Measurements from ENCODE around the gene DPYD. TPM values are rescaled to one million over a fixed set of nuclear protein-coding genes. Genes with fewer than 3 reads are reported as not detected.
A peak's percentile ranks its signal among the peaks of the same experiment; 100 is the strongest.

DPYD gene
- total and polyA plus RNA-seq, 9 of the 15 experiments (the other 6 are each of a cell fraction or from before 2014, with no cell fraction given): 0.03 to 0.25 (median 0.08) TPM; not detected in 2

DNA sequence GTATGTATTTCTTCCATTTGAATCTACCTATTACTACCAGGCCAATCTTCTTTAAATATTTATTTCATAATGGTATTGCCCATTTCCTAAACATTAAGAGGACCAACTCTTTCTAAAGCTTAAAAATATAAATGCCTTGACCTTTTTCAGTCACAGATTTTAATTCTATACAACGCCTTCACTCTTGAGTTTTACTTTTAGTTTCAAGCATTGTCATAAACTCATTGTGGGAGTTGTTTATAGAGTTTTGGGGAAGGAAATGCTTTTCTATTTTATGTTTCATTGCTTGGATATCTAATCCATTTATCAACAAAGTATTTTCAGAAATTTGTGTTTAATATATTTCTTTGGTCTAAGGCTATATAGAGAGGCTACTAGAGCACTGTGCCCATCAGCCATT is 155.8 kb downstream of the DPYD start:
- no peak for ATAC-seq
- Histone ChIP-seq H3K27me3 (ENCODE audit: control insufficient read depth in 2 of 2, insufficient read depth in 2 of 2, low read length in 2 of 2) (no peaks in the 10 kb centered on the region), H3K4me1 (replicated peaks in 1 of 2; ENCODE audit: control insufficient read depth in 2 of 2, insufficient read depth in 2 of 2, low read length in 2 of 2) (no peaks in the 10 kb centered on the region), H3K79me2 (ENCODE audit: control insufficient read depth, insufficient read depth, low read length) (no peaks in the 10 kb centered on the region), H3K27ac (ENCODE audit: extremely low read depth, low read depth, low read length) (no peak overlapping the region), H3K9me3 (replicated peaks; ENCODE audit: control insufficient read depth, insufficient read depth, low read depth, low read length) (no peaks in the 10 kb centered on the region), H3K36me3 (ENCODE audit: control insufficient read depth, insufficient read depth, low read length) (no peaks in the 10 kb centered on the region), H4K20me1 (replicated peaks; ENCODE audit: control insufficient read depth, insufficient read depth, low read length) (no peaks in the 10 kb centered on the region), H3K9ac (ENCODE audit: insufficient read depth in 1 of 2, low read depth in 2 of 2, low read length in 2 of 2) (no peak overlapping the region), H3K4me3 (no peak overlapping the region), H2AFZ (ENCODE audit: low read depth, low read length) (no peak overlapping the region), H3K4me2 (ENCODE audit: insufficient read depth, low read length) (no peak overlapping the region), H3K9me1 (ENCODE audit: control insufficient read depth, insufficient read depth, low read length) (no peaks in the 10 kb centered on the region)
- no TSS peak for BruUV-seq (replicated peaks)
- DNase-seq (ENCODE audit: extremely low read depth in 1 of 4, low spot score in 3 of 4): no peak
- FAIRE-seq: no peak
- in situ Hi-C loops (cut with MboI) (no loop called here), intact Hi-C loops (cut with micrococcal nuclease) (no loop called here)
- POLR2A ChIA-PET: no interaction called here
- TF ChIP-seq HMGN3 (IDR thresholded peaks at IDR 0.05; ENCODE audit: borderline replicate concordance, extremely low read depth, insufficient read length, low read depth, low read length): no peak
- no peak for TF ChIP-seq RCOR1 (IDR thresholded peaks at IDR 0.05; ENCODE audit: borderline replicate concordance in 1 of 2, low read depth in 2 of 2, low read length in 2 of 2)
- TF ChIP-seq SRF (CRISPR knock-in tag; IDR thresholded peaks at IDR 0.05): no peak
- CTCF ChIA-PET (ENCODE audit: low intra/inter-chr PET ratio): no interaction called here
- WGBS (ENCODE audit: insufficient coverage, low coverage, missing lambda C conversion rate): 6% methylated on average over 1 of the region's 1 CpG

DNA sequence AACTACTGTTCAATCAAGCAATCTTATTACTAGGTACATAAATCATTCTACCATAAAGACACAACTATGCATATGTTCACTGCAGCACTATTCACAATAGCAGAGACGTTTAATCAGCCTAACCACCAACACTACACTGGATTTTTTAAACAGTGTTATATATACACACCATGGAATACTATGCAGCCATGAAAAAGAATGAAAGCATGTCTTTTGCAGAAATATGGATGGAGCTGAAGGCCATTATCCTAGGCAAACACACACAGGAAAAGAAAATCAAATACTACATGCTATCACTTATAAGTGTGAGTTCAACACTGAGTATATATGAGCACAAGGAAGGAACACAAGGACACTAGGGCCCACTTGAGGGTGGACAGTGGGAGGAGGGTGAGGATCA is 159.2 kb downstream of the DPYD start:
- Histone ChIP-seq H3K36me3 (ENCODE audit: control insufficient read depth, insufficient read depth, low read length) (no peaks in the 10 kb centered on the region), H3K4me3 (no peak overlapping the region), H3K9ac (ENCODE audit: insufficient read depth in 1 of 2, low read depth in 2 of 2, low read length in 2 of 2) (no peak overlapping the region), H4K20me1 (replicated peaks; ENCODE audit: control insufficient read depth, insufficient read depth, low read length) (no peaks in the 10 kb centered on the region), H3K27me3 (ENCODE audit: control insufficient read depth in 2 of 2, insufficient read depth in 2 of 2, low read length in 2 of 2) (no peaks in the 10 kb centered on the region), H3K4me1 (replicated peaks in 1 of 2; ENCODE audit: control insufficient read depth in 2 of 2, insufficient read depth in 2 of 2, low read length in 2 of 2) (no peaks in the 10 kb centered on the region), H2AFZ (ENCODE audit: low read depth, low read length) (no peak overlapping the region), H3K79me2 (ENCODE audit: control insufficient read depth, insufficient read depth, low read length) (no peaks in the 10 kb centered on the region), H3K4me2 (ENCODE audit: insufficient read depth, low read length) (no peak overlapping the region), H3K9me3 (replicated peaks; ENCODE audit: control insufficient read depth, insufficient read depth, low read depth, low read length) (no peaks in the 10 kb centered on the region), H3K27ac (ENCODE audit: extremely low read depth, low read depth, low read length) (no peak overlapping the region), H3K9me1 (ENCODE audit: control insufficient read depth, insufficient read depth, low read length) (no peaks in the 10 kb centered on the region)
- BruUV-seq (replicated peaks): no TSS peak
- no peak for ATAC-seq
- TF ChIP-seq RBM25 (IDR thresholded peaks at IDR 0.05; ENCODE audit: low read depth, low read length, severe bottlenecking): peak; percentile 17
- peak; percentile 51 for TF ChIP-seq ZNF146 (CRISPR knock-in tag; IDR thresholded peaks at IDR 0.05; ENCODE audit: unreplicated experiment)
- no peak for TF ChIP-seq ZNF354B (CRISPR knock-in tag; IDR thresholded peaks at IDR 0.05)
- ChIA-PET CTCF (ENCODE audit: low intra/inter-chr PET ratio) (no interaction called here), POLR2A (no interaction called here)
- no peak for FAIRE-seq
- no peak for DNase-seq (ENCODE audit: extremely low read depth in 1 of 4, low spot score in 3 of 4)
- WGBS (ENCODE audit: insufficient coverage, low coverage, missing lambda C conversion rate): 0% methylated on average over 1 of the region's 1 CpG
- intact Hi-C loops (cut with micrococcal nuclease): no loop called here
- in situ Hi-C loops (cut with MboI): no loop called here
